NCI-H69 (cell line): ENCODE measurements around the gene ZNF697.
"Not testable (repeated sequence)": the region's sequence is repeated elsewhere in the genome, so short reads cannot be mapped to it uniquely, and the experiment has no call there.

Experiments
- DNase-seq: peaks from one replicate; lab custom pipeline; 2025; lab: John Stamatoyannopoulos, UW

The ZNF697 gene

DNA sequence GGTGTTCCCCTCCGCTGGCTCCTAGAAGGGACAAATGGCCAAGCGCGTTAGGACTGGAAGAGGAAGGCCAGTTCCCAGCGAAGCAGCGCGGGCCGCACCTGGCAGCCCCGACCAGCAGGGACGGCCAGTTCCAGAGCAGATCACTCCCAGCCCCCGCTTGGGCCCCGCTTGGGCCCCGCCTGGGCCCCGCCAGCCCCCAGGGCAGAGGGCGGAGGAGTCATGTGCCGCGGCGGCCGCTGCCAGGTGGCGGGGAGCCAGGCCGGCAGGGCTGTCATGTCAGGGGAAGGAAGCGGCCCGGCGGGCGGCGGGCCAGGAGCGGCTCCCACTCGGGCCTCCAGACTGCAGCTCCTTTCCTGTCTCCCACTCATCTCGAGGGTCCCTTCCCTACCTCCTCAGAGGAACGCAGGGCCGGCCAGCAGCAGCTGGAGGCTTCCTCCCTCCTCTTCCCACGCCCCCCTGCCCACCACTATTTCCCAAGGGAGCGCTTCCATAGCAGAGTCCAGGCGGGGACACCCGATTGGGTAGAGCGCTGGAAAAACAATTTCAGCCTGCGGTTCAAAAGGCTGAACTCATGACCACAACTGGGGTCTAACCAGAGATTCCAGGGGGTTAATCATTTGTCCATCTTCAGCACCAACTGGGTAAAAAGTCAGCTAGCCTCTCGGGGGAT, 16.5 kb downstream of the ZNF697 start:
- peak; percentile 81 for DNase-seq

DNA sequence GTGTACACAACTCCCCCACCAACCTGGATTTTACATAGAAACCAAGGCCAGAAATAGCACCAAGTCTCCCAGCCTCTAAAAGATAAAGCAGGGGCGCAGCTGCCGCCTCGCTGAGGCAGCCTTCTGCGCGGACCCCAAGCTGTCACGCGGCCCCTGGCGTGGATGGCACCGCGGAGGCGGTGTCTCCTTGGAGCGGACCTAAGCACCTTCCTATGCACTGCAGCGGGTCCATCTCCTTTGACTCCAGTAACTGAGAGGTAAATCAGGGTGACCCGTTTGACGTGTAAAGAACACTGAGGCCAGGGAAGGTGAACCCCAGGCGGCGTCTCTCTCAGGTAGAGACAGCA, 17.0 kb downstream of the ZNF697 start:
- no peak for DNase-seq

- peak; percentile 5 for DNase-seq
Observed at GRCh38 chr1:119626841-119627240, 21.2 kb downstream of the ZNF697 start.

- DNase-seq: no peak
Observed at GRCh38 chr1:119626011-119626545, 22.0 kb downstream of the ZNF697 start.

- DNase-seq: no peak
Observed at GRCh38 chr1:119623678-119624077, 24.4 kb downstream of the ZNF697 start.

- DNase-seq: no peak
Observed at GRCh38 chr1:119623193-119623515, 24.9 kb downstream of the ZNF697 start.

- DNase-seq: no peak
Observed at GRCh38 chr1:119622311-119623192, 25.5 kb downstream of the ZNF697 start.

DNA sequence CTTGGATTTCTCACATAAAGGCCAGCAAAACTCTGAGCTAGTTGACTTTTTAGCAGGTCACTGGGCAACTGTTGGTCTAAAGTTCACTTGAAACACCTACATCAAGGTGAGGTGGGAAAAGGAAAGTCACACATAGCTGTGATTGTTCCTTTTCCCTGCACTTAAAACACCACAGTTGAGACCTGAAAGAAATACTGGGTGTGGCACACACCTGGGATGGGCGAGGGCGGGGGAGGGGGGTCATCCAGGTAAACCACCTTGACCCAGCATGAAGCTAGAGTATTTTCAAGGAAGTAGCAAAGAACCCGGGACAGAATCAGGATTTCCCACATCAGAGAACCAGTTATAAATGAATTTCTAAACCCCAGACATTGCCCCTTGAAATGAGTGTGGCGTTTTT, 26.4 kb downstream of the ZNF697 start:
- DNase-seq: no peak

- peak; percentile 53 for DNase-seq
Observed at GRCh38 chr1:119617751-119618691, 30.0 kb downstream of the ZNF697 start.

DNA sequence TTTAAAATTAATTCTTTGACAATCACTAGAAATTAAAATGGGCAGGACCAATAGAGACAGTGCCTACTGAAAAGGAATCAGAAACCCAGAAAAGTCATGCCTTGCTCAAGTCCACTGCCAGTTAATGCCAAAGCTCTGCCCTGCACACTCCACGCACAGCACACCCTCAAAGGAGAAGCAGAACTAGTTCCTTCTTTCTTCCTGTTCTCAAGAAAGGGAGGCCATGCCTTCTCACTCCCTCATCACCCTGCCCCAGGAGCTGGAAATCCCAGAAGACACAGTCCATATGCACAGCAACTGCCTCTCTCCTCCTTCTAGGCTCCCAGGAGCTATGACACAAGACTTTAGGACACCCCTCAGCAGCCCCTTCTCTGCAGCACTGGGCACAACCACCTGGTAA, 31.3 kb downstream of the ZNF697 start:
- not testable (repeated sequence) for DNase-seq

GRCh38 chr1:119615100-119615499, 33.0 kb downstream of the ZNF697 start:
- DNase-seq: not testable (repeated sequence)

- DNase-seq: peak; percentile 68
Observed at GRCh38 chr1:119613769-119614720, 34.0 kb downstream of the ZNF697 start.

- peak; percentile 63 for DNase-seq
Observed at GRCh38 chr1:119611701-119612113, 36.4 kb downstream of the ZNF697 start.

GRCh38 chr1:119608816-119609215, 39.2 kb downstream of the ZNF697 start:
- not testable (repeated sequence) for DNase-seq

DNA sequence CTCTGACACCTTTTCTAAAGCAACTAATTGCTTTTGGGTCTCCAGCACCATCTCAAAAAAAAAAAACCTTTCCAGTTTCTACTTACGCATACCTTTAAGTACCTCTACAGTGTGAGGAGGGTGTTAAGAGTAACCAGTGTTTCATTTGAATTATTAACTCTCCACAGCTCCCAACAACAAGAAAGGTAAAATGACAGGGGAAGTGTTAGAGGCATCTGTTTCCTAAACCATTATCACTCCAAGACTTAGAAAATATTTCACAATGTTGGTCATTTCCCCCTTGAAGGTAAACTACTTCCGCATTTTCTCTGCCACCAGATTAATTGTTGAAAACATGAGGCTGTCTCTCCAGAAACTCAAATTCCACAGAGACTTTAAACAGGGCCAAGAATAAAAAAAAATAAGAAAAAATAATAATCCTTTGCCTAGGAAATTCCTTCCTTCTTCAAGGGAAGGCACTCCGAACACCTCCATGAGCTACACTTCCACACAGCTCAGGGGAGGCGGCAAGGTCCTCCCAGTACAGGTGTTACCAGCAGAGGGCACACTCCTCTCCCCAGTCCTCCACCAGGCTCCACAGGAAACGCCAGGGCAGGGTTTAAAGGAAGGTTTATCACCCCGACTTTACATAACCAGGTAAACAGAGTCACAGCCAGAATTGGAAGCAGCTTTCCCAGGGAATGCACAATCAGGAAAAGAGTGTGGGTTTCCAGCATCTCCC, 40.8 kb downstream of the ZNF697 start:
- DNase-seq: not testable (repeated sequence)

GRCh38 chr1:119606394-119606793, 41.7 kb downstream of the ZNF697 start:
- DNase-seq: no peak

DNA sequence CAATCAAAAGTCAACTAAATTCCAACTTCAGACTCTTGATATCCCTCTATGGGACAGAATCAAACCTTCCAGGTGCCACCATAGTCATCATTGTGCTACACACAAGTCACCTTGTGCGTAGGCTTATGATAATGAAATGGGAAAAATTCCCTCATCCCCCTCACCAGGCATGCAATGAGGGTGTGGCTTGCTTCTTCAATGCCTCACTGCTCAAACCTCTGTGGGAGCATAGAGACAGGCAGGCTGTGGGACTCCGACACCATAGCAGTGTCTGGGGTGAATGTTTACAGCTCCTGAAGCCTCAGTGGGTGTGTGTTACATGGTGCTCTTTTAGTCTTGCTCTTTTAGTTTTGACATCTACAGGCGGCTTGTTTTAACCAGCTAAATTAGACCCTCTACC, 42.4 kb downstream of the ZNF697 start:
- DNase-seq: no peak

DNA sequence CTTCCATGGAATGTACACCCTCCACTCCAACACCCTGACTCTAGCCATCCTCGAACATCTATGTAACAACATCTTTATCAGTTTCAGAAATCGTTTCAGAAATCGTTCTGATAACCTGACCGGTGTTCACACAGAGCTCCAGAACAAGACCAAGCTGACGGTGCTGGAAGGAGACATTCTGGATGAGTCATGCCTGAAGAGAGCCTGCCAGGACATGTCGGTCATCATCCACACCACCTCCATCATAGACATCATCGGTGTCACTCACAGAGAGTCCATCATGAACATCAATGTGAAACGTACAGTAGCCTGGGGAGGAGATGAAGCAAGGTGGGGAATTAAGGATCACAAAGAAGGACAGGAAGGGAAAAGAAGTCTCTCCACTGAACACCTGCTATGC, 43.0 kb downstream of the ZNF697 start:
- not testable (repeated sequence) for DNase-seq

- no peak for DNase-seq
Observed at GRCh38 chr1:119603695-119604094, 44.4 kb downstream of the ZNF697 start.

GRCh38 chr1:119603241-119603640, 44.8 kb downstream of the ZNF697 start:
- DNase-seq: not testable (repeated sequence)
